H1 (cell line): ENCODE results near the gene SP1. TPM values are rescaled to one million over a fixed set of nuclear protein-coding genes. Genes with fewer than 3 reads are reported as not detected.

Source experiments
- CTCF ChIA-PET: fragments of 300-600 bp; sonication (Branson Sonifier 250); formaldehyde crosslinking; loops from one replicate; lab custom pipeline; 2021; ENCODE audit not compliant: partially characterized antibody; lab: Charles Lee
- POLR2A ChIA-PET: fragments of 300-600 bp; sonication (Branson Sonifier 250); formaldehyde crosslinking; loops from one replicate; lab custom pipeline; 2021; ENCODE audit warnings: inconsistent platforms; ENCODE audit not compliant: partially characterized antibody; lab: Charles Lee
- DNase-seq, 2 experiments: peaks; one replicate each; pipeline versions ENCODE4 v3.0.0 to v3.0.0-alpha.2; 2010 to 2022; ENCODE audit warnings: low spot score in 2 of 2, low read depth in 1 of 2, mixed read lengths in 1 of 2
- FAIRE-seq: peaks from 2 replicates; lab custom pipeline; 2011; peaks lifted over from hg19 to GRCh38; lab: Jason Lieb, UNC
- H2AFZ ChIP-seq: 2 replicates; pipeline ENCODE4 v1.8.1; 2012; ENCODE audit warnings: low read length, inconsistent platforms
- H2AK5ac ChIP-seq: 2 replicates; pipeline ENCODE4 v1.6.1; 2013; ENCODE audit warnings: low read depth, low read length
- H2BK120ac ChIP-seq: replicated peaks from 2 replicates; pipeline ENCODE3; 2013; ENCODE audit warnings: low read depth, low read length, inconsistent platforms
- H2BK12ac ChIP-seq: 2 replicates; pipeline ENCODE4 v1.6.1; 2013; ENCODE audit warnings: low read depth, low read length
- H2BK15ac ChIP-seq: 2 replicates; pipeline ENCODE4 v1.6.1; 2013; ENCODE audit warnings: low read length
- H2BK20ac ChIP-seq: 2 replicates; pipeline ENCODE4 v1.6.1; 2013; ENCODE audit warnings: low read length
- H2BK5ac ChIP-seq: 2 replicates; pipeline ENCODE4 v1.6.1; 2013; ENCODE audit warnings: low read depth, low read length
- H3K14ac ChIP-seq: 2 replicates; pipeline ENCODE4 v1.6.1; 2013; ENCODE audit warnings: inconsistent platforms; ENCODE audit not compliant: insufficient read length
- H3K18ac ChIP-seq: 2 replicates; pipeline ENCODE4 v1.6.1; 2013; ENCODE audit warnings: low read length; ENCODE audit errors: extremely low read depth
- H3K23ac ChIP-seq: 2 replicates; pipeline ENCODE4 v1.6.1; 2013; ENCODE audit warnings: inconsistent platforms; ENCODE audit not compliant: insufficient read length
- H3K23me2 ChIP-seq: 2 replicates; pipeline ENCODE4 v1.6.1; 2013; ENCODE audit warnings: low read depth, low read length
- H3K27ac ChIP-seq: 2 replicates; pipeline ENCODE4 v1.6.1; 2011; ENCODE audit warnings: low read depth, low read length, inconsistent platforms
- H3K27me3 ChIP-seq, 4 experiments: replicated peaks in 1 of 4; 1 replicate in 1 of 4; 2 replicates in 3 of 4; pipeline versions ENCODE4 v1.6.1 to v1.8.1; 2011 to 2013; ENCODE audit warnings: low read length in 3 of 4, mild to moderate bottlenecking in 3 of 4, inconsistent platforms in 2 of 4, mixed read lengths in 2 of 4, moderate library complexity in 1 of 4; ENCODE audit not compliant: control insufficient read depth in 3 of 4, insufficient read depth in 3 of 4; ENCODE audit errors: extremely low read depth in 1 of 4
- H3K36me3 ChIP-seq, 4 experiments: 2 replicates each; pipeline versions ENCODE4 v1.6.1 to v1.8.1; 2011 to 2013; ENCODE audit warnings: mild to moderate bottlenecking in 4 of 4, low read length in 3 of 4, moderate library complexity in 2 of 4, control low read depth in 1 of 4, inconsistent platforms in 1 of 4; ENCODE audit not compliant: insufficient read depth in 4 of 4, control insufficient read depth in 2 of 4
- H3K4ac ChIP-seq: replicated peaks from 2 replicates; pipeline ENCODE3; 2013; ENCODE audit warnings: low read length, low read depth, mixed read lengths, inconsistent platforms; ENCODE audit not compliant: insufficient read length
- H3K4me1 ChIP-seq, 4 experiments: replicated peaks in 1 of 4; 1 replicate in 1 of 4; 2 replicates in 3 of 4; pipeline versions ENCODE4 v1.6.1 to v1.8.1; 2011 to 2013; ENCODE audit warnings: low read length in 3 of 4, inconsistent platforms in 2 of 4, mixed read lengths in 1 of 4; ENCODE audit not compliant: insufficient read depth in 4 of 4, control insufficient read depth in 3 of 4
- H3K4me2 ChIP-seq, 2 experiments: 2 replicates each; pipeline versions ENCODE4 v1.6.1 to v1.8.1; 2011 to 2013; ENCODE audit warnings: low read depth in 2 of 2, low read length in 2 of 2, control low read depth in 1 of 2, inconsistent platforms in 1 of 2, mild to moderate bottlenecking in 1 of 2; ENCODE audit not compliant: insufficient read depth in 1 of 2
- H3K4me3 ChIP-seq, 4 experiments: fragments of 200-600, 300-600 bp in 1 of 4; sonication (generic), shearing (Covaris generic), sonication (Bioruptor Twin) in 1 of 4; 2 replicates each; pipeline versions ENCODE4 v1.5.1 to v1.8.1; 2011 to 2016; ENCODE audit warnings: low read length in 4 of 4, low read depth in 3 of 4, control low read depth in 2 of 4, inconsistent platforms in 2 of 4, mild to moderate bottlenecking in 2 of 4, mixed read lengths in 1 of 4, moderate library complexity in 1 of 4; ENCODE audit not compliant: insufficient read depth in 2 of 4; ENCODE audit errors: extremely low read depth in 1 of 4
- H3K56ac ChIP-seq: replicated peaks from 2 replicates; pipeline ENCODE3; 2013; ENCODE audit warnings: low read depth, mild to moderate bottlenecking, mixed read lengths, low read length, inconsistent platforms; ENCODE audit not compliant: insufficient read length
- H3K79me1 ChIP-seq: 2 replicates; pipeline ENCODE4 v1.6.1; 2013; ENCODE audit warnings: low read depth, low read length, control low read depth
- H3K79me2 ChIP-seq, 2 experiments: 2 replicates each; pipeline versions ENCODE4 v1.6.1 to v1.8.1; 2012 to 2013; ENCODE audit warnings: low read length in 2 of 2, mild to moderate bottlenecking in 2 of 2, inconsistent platforms in 1 of 2; ENCODE audit not compliant: insufficient read depth in 2 of 2, control insufficient read depth in 1 of 2
- H3K9ac ChIP-seq, 4 experiments: replicated peaks in 1 of 4; 1 replicate in 1 of 4; 2 replicates in 3 of 4; pipeline versions ENCODE4 v1.6.1 to v1.8.1; 2011 to 2013; ENCODE audit warnings: low read depth in 3 of 4, low read length in 3 of 4, control low read depth in 2 of 4, mild to moderate bottlenecking in 2 of 4, moderate library complexity in 2 of 4, inconsistent platforms in 1 of 4; ENCODE audit errors: extremely low read depth in 1 of 4
- H3K9me3 ChIP-seq, 2 experiments: 2 replicates each; pipeline versions ENCODE4 v1.6.1 to v1.8.1; 2012 to 2013; ENCODE audit warnings: mild to moderate bottlenecking in 2 of 2, moderate library complexity in 2 of 2, control low read depth in 1 of 2, inconsistent platforms in 1 of 2, low read depth in 1 of 2, low read length in 1 of 2, mixed read lengths in 1 of 2; ENCODE audit not compliant: insufficient read depth in 2 of 2
- H4K20me1 ChIP-seq, 2 experiments: replicated peaks in 1 of 2; 2 replicates each; pipeline versions ENCODE3 to v1.8.1; 2011 to 2013; ENCODE audit warnings: inconsistent platforms in 2 of 2, low read length in 2 of 2, mild to moderate bottlenecking in 1 of 2; ENCODE audit not compliant: insufficient read depth in 2 of 2, control insufficient read depth in 1 of 2
- H4K5ac ChIP-seq: 2 replicates; pipeline ENCODE4 v1.6.1; 2013; ENCODE audit warnings: low read length, low read depth, mixed read lengths, inconsistent platforms; ENCODE audit not compliant: insufficient read length
- H4K8ac ChIP-seq: 2 replicates; pipeline ENCODE4 v1.8.0; 2013; ENCODE audit warnings: mild to moderate bottlenecking, moderate library complexity, low read length, inconsistent platforms; ENCODE audit not compliant: insufficient read depth; ENCODE audit errors: extremely low read depth
- H4K91ac ChIP-seq: replicated peaks from 2 replicates; pipeline ENCODE3; 2013; ENCODE audit warnings: low read length, mixed read lengths, inconsistent platforms; ENCODE audit not compliant: insufficient read length
- CTCF ChIP-seq, 3 experiments: IDR thresholded peaks; 1 replicate in 2 of 3; 2 replicates in 1 of 3; pipeline versions ENCODE4 v1.5.1 to v1.6.1; 2011; ENCODE audit warnings: low read length in 3 of 3, mild to moderate bottlenecking in 3 of 3, inconsistent platforms in 2 of 3, low read depth in 1 of 3, moderate library complexity in 1 of 3; ENCODE audit not compliant: insufficient read depth in 1 of 3; ENCODE audit errors: control extremely low read depth in 1 of 3
- E2F6 ChIP-seq: IDR thresholded peaks from 2 replicates; pipeline ENCODE4 v1.6.1; 2012; ENCODE audit warnings: inconsistent platforms
- HDAC2 ChIP-seq, 2 experiments: fragments of 300-600 bp in 1 of 2; sonication (generic) in 1 of 2; IDR thresholded peaks; 2 replicates each; pipeline ENCODE4 v1.6.1; 2011 to 2012; ENCODE audit warnings: low read depth in 2 of 2, low read length in 2 of 2, mild to moderate bottlenecking in 2 of 2, moderate library complexity in 2 of 2, borderline replicate concordance in 1 of 2, inconsistent platforms in 1 of 2
- RAD21 ChIP-seq, 2 experiments: IDR thresholded peaks in 1 of 2; conservative IDR thresholded peaks in 1 of 2; 2 replicates each; pipeline ENCODE4 v1.6.1; 2011; ENCODE audit warnings: low read depth in 2 of 2, low read length in 2 of 2, improper control_type of control experiment in 1 of 2, inconsistent platforms in 1 of 2, mild to moderate bottlenecking in 1 of 2, moderate library complexity in 1 of 2
- WGBS, 2 experiments: shearing (Covaris generic) in 1 of 2; methylation state at CpG; one replicate each; pipeline versions ENCODE4 v1.1.6 to v1.1.7; 2013 to 2015; ENCODE audit warnings: low lambda C conversion rate in 2 of 2, mixed read lengths in 2 of 2, inconsistent platforms in 1 of 2, low coverage in 1 of 2, missing lambda C conversion rate in 1 of 2; ENCODE audit not compliant: insufficient replicate concordance in 2 of 2, insufficient coverage in 1 of 2, insufficient read length in 1 of 2; ENCODE audit errors: extremely low coverage in 1 of 2, missing lambda C conversion rate in 1 of 2; 5-methylcytosine and 5-hydroxymethylcytosine counted together
- polyA plus RNA-seq, 7 experiments: library from polyadenylated mRNA; depleted of rRNA in 3 of 7; stranded (reverse) in 5 of 7; unstranded in 2 of 7; fragments of >200 nt in 5 of 7; fragments of 200-250 nt in 2 of 7; gene quantifications; 1 replicate in 5 of 7; 2 replicates in 1 of 7; 4 replicates in 1 of 7; pipeline versions ENCODE4 v1.2.1 to v1.2.3, GENCODE V29; 2011 to 2013; ENCODE audit warnings: missing spikeins in 2 of 7, mixed read lengths in 2 of 7
- total RNA-seq: library from RNA; stranded (reverse); fragmentation: NEBNext Ultra II Directional; extraction: Animal tissue kit (Norgen Biotek cat#: 25700); gene quantifications from 2 replicates; pipeline ENCODE4 v1.2.1, GENCODE V29; 2021

SP1 gene
- total and polyA plus RNA-seq, 2 of the 8 experiments (the other 6 are each of a cell fraction or from before 2014, with no cell fraction given), result 50.7 to 75.2 TPM

GRCh38 chr12:53352331-53353256 lies 27.4 kb upstream of the SP1 start:
- TF ChIP-seq CTCF (IDR thresholded peaks at IDR 0.05; ENCODE audit: control extremely low read depth in 1 of 3, insufficient read depth in 1 of 3, low read depth in 1 of 3, low read length in 3 of 3) (peak; percentile 66 to 94 (median 90)), HDAC2 (IDR thresholded peaks at IDR 0.05; ENCODE audit: borderline replicate concordance in 1 of 2, low read depth in 2 of 2, low read length in 2 of 2) (no peak), E2F6 (0 out of 2 replicates have a peak, but pooled peaks have one; percentile 17), RAD21 (IDR thresholded peaks at IDR 0.05 in 1 of 2, conservative IDR thresholded peaks at IDR 0.05 in 1 of 2; ENCODE audit: low read depth in 2 of 2, low read length in 2 of 2) (peak; percentile 91 to 98)
- Histone ChIP-seq H3K18ac (no peak overlapping the region), H3K14ac (no peak overlapping the region), H2BK20ac (no peak overlapping the region), H4K20me1 (no peaks in the 10 kb centered on the region), H2BK120ac (no peak overlapping the region), H4K8ac (no peak overlapping the region), H4K91ac (no peak overlapping the region), H3K27me3 (no peaks in the 10 kb centered on the region), H3K9me3 (no peaks in the 10 kb centered on the region), H3K4me3 (no peak overlapping the region), H3K23me2 (no peaks in the 10 kb centered on the region), H2BK5ac (no peak overlapping the region), H3K9ac (no peak overlapping the region), H3K79me1 (no peaks in the 10 kb centered on the region), H3K4me2 (no peak overlapping the region), H3K27ac (no peak overlapping the region), H3K23ac (no peak overlapping the region), H2AFZ (0 out of 2 replicates have a peak overlapping the region, but pooled peaks have one; percentile 27), H2AK5ac (no peak overlapping the region), H3K4me1 (no peaks in the 10 kb centered on the region), H2BK12ac (no peak overlapping the region), H3K79me2 (no peaks in the 10 kb centered on the region), H3K36me3 (no peaks in the 10 kb centered on the region), H3K56ac (no peak overlapping the region), H2BK15ac (no peak overlapping the region), H4K5ac (no peak overlapping the region), H3K4ac (no peak overlapping the region)
- POLR2A ChIA-PET, result interaction anchor here (0.5 to 2.8 kb wide), 19 partner anchors 9 to 149 kb away, joined by 3 to 15 read pairs (median 4); partner anchors contain the start of genes AAAS, SP1 and TARBP2
- CTCF ChIA-PET, result interaction anchor here (0.6 to 21.3 kb wide), 44 partner anchors 9 to 327 kb away, joined by 3 to 381 read pairs (median 5); partner anchors contain the start of genes AAAS, AMHR2, MYG1 and NPFF
- DNase-seq (peak in 1 of 2 experiments; percentile 85), FAIRE-seq (peak; percentile 57)
- 71% methylated on average over 21 of the region's 21 CpGs; no CpG with 5 or more reads in 1 of the 2 experiments for WGBS, 2 experiments
